Pancreas (tissue), 10 donors: ENCODE data around the gene NDFIP2. TPM values are rescaled to one million over a fixed set of nuclear protein-coding genes. Genes with fewer than 3 reads are reported as not detected.

Source experiments
- ATAC-seq, 4 donors: fragments of 200-7000 bp; cut with Tn5 transposase; one replicate each; pipeline versions ENCODE4 v1.8.0 to v1.9.1; 2020; ENCODE audit warnings: mild to moderate bottlenecking in 4 of 4, moderate library complexity in 4 of 4
- DNase-seq, 6 donors: peaks; one replicate each; pipeline ENCODE4 v3.0.0-alpha.2; 2020
- FAIRE-seq: peaks from 2 replicates; lab custom pipeline; 2012; peaks lifted over from hg19 to GRCh38; lab: Jason Lieb, UNC
- H3K27ac ChIP-seq, 4 donors: fragments of 200-600 bp; sonication (generic); 1 replicate in 3 of 4; 2 replicates in 1 of 4; pipeline versions ENCODE4 v1.5.0 to v1.8.0; 2020
- H3K27me3 ChIP-seq, 4 donors: fragments of 200-600 bp; one replicate each; pipeline ENCODE4 v1.8.0; 2021
- H3K36me3 ChIP-seq, 3 donors: fragments of 200-600 bp; sonication (generic) in 1 of 3; one replicate each; pipeline versions ENCODE4 v1.5.0 to v1.8.0; 2020 to 2021
- H3K4me1 ChIP-seq, 3 donors: fragments of 200-600 bp; one replicate each; pipeline ENCODE4 v1.8.0; 2021
- H3K4me3 ChIP-seq, 4 donors: fragments of 200-600 bp; sonication (generic) in 2 of 4; one replicate each; pipeline versions ENCODE4 v1.5.0 to v1.8.0; 2020 to 2021
- H3K9me3 ChIP-seq, 4 donors: fragments of 200-600 bp; one replicate each; pipeline ENCODE4 v1.8.0; 2021
- CTCF ChIP-seq, 4 donors: fragments of 200-600 bp; sonication (generic) in 3 of 4; IDR thresholded peaks; one replicate each; pipeline versions ENCODE4 v1.5.0 to v1.8.0; 2021; ENCODE audit warnings: antibody characterized with exemption in 4 of 4
- whole genome bisulfite sequencing, 2 donors: extraction: QIAGEN DNeasy Blood & Tissue Kit; methylation state at CpG; one replicate each; pipeline ENCODE4 v1.1.7; 2013; 5-methylcytosine and 5-hydroxymethylcytosine counted together
- intact Hi-C, 3 donors: fragments of 100-400 bp; cut with DNase I; formaldehyde crosslinking; loops; one replicate each; pipeline versions ENCODE4 v1.11.1 to v1.14.2; 2022
- polyA plus RNA-seq, 2 donors: library from polyadenylated mRNA; stranded (reverse); fragments of 200-250 nt; gene quantifications; one replicate each; pipeline ENCODE4 v1.2.3, GENCODE V29; 2013
- total RNA-seq, 6 donors: library from RNA; stranded (reverse); fragmentation: NEBNext Ultra II Directional in 4 of 6; extraction: Animal tissue kit (Norgen Biotek cat#: 25700) in 4 of 6; gene quantifications; one replicate each; pipeline versions ENCODE4 v1.2.1 to v1.2.4, GENCODE V29; 2021 to 2023
- donor health status: healthy with polysubstance abuse.
- donor health status: DM: no; HTN: no; CAD: no; lungs with moderate emphysema.
- donor health status: DM: no; HTN: no; CAD: no.
- donor health status: control.
- donor health status: control.
- donor health status: Bipolar disorder and iron deficiency.
- donor health status: DM: yes; HTN: yes; CAD: no.
- donor health status: DM: no; HTN: no; CAD: no.
- donor health status: DM: no; HTN: no; CAD: no.
- donor health status: DM: yes; HTN: yes; CAD: no.

The NDFIP2 gene
- total and polyA plus RNA-seq, 8 donors: 6.3 to 35.0 (median 21.9) TPM

- WGBS, 2 donors: 54 to 57% methylated on average over 1 of the region's 1 CpG
- intact Hi-C loops: no loop called here
- Histone ChIP-seq H3K4me1 (peaks cover 0 to 35% (median 34%) of the 10 kb centered on the region in 3 donors), H3K27me3 (no peaks in the 10 kb centered on the region), H3K36me3 (no peaks in the 10 kb centered on the region), H3K4me3 (no peak overlapping the region), H3K9me3 (no peaks in the 10 kb centered on the region), H3K27ac (no peak overlapping the region)
- DNase-seq: no peak
- TF ChIP-seq CTCF (IDR thresholded peaks at IDR 0.05): no peak
- FAIRE-seq: no peak
- no peak for ATAC-seq
Measured at GRCh38 chr13:79496188-79496587, 15.2 kb downstream of the NDFIP2 start.

GRCh38 chr13:79497064-79497463 lies 16.1 kb downstream of the NDFIP2 start:
- Histone ChIP-seq H3K4me1 (peaks cover 0 to 29% (median 26%) of the 10 kb centered on the region in 3 donors), H3K36me3 (no peaks in the 10 kb centered on the region), H3K27me3 (no peaks in the 10 kb centered on the region), H3K4me3 (no peak overlapping the region), H3K27ac (no peak overlapping the region), H3K9me3 (no peaks in the 10 kb centered on the region)
- 78 to 83% methylated on average over 1 of the region's 1 CpG for WGBS, 2 donors
- TF ChIP-seq CTCF (IDR thresholded peaks at IDR 0.05): no peak
- FAIRE-seq (no peak), DNase-seq (no peak), ATAC-seq (no peak)
- intact Hi-C loops: no loop called here

GRCh38 chr13:79497852-79498251 lies 16.9 kb downstream of the NDFIP2 start:
- intact Hi-C loops: no loop called here
- Histone ChIP-seq H3K27me3 (no peaks in the 10 kb centered on the region), H3K9me3 (no peaks in the 10 kb centered on the region), H3K4me3 (no peak overlapping the region), H3K36me3 (no peaks in the 10 kb centered on the region), H3K27ac (no peak overlapping the region), H3K4me1 (peaks cover 0 to 28% (median 22%) of the 10 kb centered on the region in 3 donors)
- 93 to 97% methylated on average over 1 of the region's 1 CpG for WGBS, 2 donors
- TF ChIP-seq CTCF (IDR thresholded peaks at IDR 0.05): no peak
- FAIRE-seq (no peak), ATAC-seq (no peak), DNase-seq (no peak)

- WGBS, 2 donors: 96% methylated on average over 4 of the region's 4 CpGs
- FAIRE-seq: no peak
Measured at GRCh38 chr13:79500829-79501228, 19.9 kb downstream of the NDFIP2 start.

More at GRCh38 chr13:79500829-79501228, 19.9 kb downstream of the NDFIP2 start:
- Histone ChIP-seq H3K9me3 (no peaks in the 10 kb centered on the region), H3K36me3 (no peaks in the 10 kb centered on the region), H3K4me3 (no peak overlapping the region), H3K4me1 (peaks cover 0 to 21% (median 19%) of the 10 kb centered on the region in 3 donors), H3K27me3 (no peaks in the 10 kb centered on the region), H3K27ac (no peak overlapping the region)
- no peak for ATAC-seq
- intact Hi-C loops: no loop called here
- TF ChIP-seq CTCF (IDR thresholded peaks at IDR 0.05): no peak
- no peak for DNase-seq
